ENCODE measurements around the gene RNF25.

- TF ChIP-seq CTCF (conservative IDR thresholded peaks at IDR 0.05; ENCODE audit: low read depth, low read length): no peak
- no peak for TF ChIP-seq MXI1 (IDR thresholded peaks at IDR 0.05; ENCODE audit: borderline replicate concordance, low read depth, low read length)
- no peak for TF ChIP-seq CEBPB (IDR thresholded peaks at IDR 0.05; ENCODE audit: low read depth, low read length)
- TF ChIP-seq POLR2A (IDR thresholded peaks at IDR 0.05; ENCODE audit: low read depth, low read length): no peak
- no peak for TF ChIP-seq RCOR1 (IDR thresholded peaks at IDR 0.05; ENCODE audit: insufficient replicate concordance, low read length)
- no peak for TF ChIP-seq CHD1 (IDR thresholded peaks at IDR 0.05; ENCODE audit: low read depth, low read length)
- TF ChIP-seq RAD21 (IDR thresholded peaks at IDR 0.05; ENCODE audit: low read length): no peak
- TF ChIP-seq NFE2L2 (IDR thresholded peaks at IDR 0.05; ENCODE audit: low read depth, low read length): no peak
- no peak for TF ChIP-seq SMC3 (IDR thresholded peaks at IDR 0.05; ENCODE audit: low read depth, low read length)
- TF ChIP-seq MAFK (IDR thresholded peaks at IDR 0.05; ENCODE audit: low read depth, low read length): no peak
- TF ChIP-seq RFX5 (IDR thresholded peaks at IDR 0.05; ENCODE audit: low read depth, low read length): no peak
- TF ChIP-seq MAZ (IDR thresholded peaks at IDR 0.05; ENCODE audit: borderline replicate concordance, low read depth, low read length): no peak
- TF ChIP-seq USF2 (IDR thresholded peaks at IDR 0.05; ENCODE audit: low read depth, low read length): no peak
Measured at GRCh38 chr2:218618102-218618860, 53.5 kb downstream of the RNF25 start.
